ENCODE measurements around the gene FBXL15.
A peak's percentile ranks its signal among the peaks of the same experiment; 100 is the strongest.

Gene FBXL15

DNA sequence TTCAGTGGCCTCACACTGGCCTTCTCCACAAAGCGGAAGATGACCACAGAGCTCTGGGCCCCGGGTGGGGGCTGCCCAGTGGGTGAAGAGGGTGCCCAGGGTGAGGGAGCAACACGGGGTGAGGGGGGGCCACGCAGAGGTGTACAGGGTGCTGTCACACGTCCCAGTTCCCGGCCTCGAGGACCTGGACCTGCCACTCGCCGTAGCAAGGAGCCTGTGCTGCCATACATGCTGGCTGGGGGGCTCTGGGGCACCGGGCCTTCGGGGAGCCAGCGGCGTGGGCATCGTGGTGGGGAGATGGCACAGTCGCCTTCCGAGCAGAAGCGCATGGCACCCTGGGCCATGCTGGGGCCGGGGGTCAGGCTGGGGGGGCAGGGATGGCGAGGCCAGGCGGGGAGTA lies 3.9 kb upstream of the FBXL15 start:
- no peak for DNase-seq (ENCODE audit: low read depth)
- H3K4me3 ChIP-seq (ENCODE audit: low read depth, low read length), result no peak overlapping the region
- TF ChIP-seq, protein P1, sequence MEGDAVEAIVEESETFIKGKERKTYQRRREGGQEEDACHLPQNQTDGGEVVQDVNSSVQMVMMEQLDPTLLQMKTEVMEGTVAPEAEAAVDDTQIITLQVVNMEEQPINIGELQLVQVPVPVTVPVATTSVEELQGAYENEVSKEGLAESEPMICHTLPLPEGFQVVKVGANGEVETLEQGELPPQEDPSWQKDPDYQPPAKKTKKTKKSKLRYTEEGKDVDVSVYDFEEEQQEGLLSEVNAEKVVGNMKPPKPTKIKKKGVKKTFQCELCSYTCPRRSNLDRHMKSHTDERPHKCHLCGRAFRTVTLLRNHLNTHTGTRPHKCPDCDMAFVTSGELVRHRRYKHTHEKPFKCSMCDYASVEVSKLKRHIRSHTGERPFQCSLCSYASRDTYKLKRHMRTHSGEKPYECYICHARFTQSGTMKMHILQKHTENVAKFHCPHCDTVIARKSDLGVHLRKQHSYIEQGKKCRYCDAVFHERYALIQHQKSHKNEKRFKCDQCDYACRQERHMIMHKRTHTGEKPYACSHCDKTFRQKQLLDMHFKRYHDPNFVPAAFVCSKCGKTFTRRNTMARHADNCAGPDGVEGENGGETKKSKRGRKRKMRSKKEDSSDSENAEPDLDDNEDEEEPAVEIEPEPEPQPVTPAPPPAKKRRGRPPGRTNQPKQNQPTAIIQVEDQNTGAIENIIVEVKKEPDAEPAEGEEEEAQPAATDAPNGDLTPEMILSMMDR (IDR thresholded peaks at IDR 0.05; ENCODE audit: control insufficient read depth, extremely low read depth, insufficient read depth), result no peak

DNA sequence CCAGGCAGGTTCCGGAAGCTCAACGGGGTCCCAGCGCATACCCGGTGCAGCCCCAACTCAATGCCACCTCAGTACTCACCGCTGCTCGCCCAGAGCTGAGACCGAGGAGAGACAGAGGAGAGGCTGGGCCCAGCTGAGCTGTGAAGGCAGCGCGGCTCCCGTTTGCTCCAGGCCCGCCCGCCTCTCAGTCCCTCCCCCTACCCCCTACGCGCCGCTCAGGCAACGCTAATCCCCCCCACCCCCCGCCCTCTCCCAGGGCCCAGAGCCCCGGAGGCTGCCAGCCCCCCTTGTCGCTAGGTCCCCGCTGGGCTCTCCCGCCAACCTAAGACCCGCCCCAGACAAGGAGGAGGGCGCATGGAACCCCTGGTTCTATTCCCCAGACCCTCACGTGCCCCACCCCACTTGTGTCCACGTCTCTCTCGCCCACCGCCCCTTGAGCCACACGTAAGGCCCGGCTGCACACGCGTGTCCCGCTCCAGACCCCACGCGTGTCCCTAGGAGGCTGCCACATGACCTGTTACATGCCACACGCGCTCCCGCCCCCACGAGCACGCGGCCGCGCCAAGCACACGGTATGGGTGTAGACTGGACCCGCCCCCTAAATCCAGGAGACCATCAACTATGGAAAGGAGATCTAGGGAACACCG lies 1.9 kb upstream of the FBXL15 start, which contains the start of gene PSD:
Gene PSD (minus strand): TSS at position 164 of the 647 bp plus-strand sequence. CDS start 1,747 bp downstream, outside the sequence.
- peak within 1 kb of the TSS; percentile 92 for H3K4me3 ChIP-seq (ENCODE audit: low read depth, low read length)
- DNase-seq (ENCODE audit: low read depth), result no peak
- TF ChIP-seq, protein P1 (IDR thresholded peaks at IDR 0.05; ENCODE audit: control insufficient read depth, extremely low read depth, insufficient read depth), result no peak

DNA sequence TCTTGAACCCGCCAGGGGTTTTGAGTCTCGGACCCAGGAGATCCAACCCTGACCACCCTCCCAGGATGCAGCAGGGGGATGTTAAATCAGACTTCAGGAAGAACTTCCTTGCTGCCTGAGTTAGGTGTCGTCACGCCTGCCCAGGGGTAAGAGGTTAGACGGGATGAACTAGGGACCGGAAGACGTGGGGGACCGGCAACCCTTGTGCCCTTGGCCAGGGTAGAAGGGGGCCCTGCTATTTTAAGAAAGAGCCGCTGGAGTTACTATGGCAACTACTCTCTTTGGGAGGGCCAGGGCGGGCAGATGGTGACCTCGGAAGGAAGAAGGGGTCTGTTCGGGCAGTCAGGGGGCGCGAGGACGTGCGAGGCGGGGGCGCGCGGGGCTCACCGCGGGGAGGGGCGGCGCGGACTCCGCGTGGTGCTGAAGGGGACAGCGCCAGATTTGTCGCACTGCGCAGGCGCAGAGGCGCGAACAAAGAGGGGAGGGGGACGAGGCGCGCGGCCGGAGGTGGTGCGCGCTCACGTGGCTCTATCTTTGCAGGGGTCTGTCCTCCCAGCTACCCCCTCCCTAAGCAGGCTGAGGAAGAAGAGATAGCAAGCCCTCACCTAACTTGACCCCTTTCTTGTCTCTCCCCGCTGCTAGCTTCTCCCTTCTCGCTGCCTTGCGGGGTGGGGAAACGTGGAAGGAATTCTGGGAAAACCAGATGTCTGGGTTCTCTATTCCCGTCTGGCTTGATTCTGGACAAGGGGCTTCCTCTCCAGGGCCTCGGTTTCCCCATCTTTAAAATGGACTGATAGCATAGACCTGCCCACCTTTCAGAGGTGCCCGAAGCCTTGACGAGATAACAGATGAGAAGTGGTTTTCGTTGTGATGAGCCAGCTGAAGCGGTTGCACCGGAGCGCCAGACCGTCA lies 1.1 kb upstream of the FBXL15 start:
- DNase-seq (ENCODE audit: low read depth), result no peak
- peak overlapping the region; percentile 92 for H3K4me3 ChIP-seq (ENCODE audit: low read depth, low read length)
- TF ChIP-seq, protein P1 (IDR thresholded peaks at IDR 0.05; ENCODE audit: control insufficient read depth, extremely low read depth, insufficient read depth), result no peak

DNA sequence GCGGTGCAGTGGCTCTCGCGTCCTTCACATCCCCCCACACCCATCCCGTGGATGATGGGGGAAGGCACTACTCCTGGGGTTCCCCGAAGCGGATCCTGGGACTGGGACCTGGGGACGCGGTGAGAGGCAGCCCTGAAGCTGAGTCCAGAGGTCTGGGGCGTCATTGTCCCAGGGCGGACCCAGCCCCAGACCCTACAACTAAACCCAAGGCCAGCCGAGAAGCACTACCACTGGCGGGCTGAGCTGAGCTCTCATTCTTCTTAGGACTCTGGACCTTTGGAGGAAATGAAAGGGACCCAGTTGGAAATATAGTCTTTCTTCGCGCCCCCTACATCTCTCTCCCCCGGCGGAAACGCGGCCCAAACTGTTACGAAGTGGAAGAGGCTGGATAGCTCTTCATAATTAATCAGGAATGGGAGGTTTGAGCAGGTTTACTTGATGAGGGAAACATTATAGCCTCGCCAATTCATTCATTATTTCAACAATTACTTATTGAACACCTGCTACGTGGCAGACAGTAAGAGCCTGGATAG lies 389 bp upstream of the FBXL15 start:
- DNase-seq (ENCODE audit: low read depth), result no peak
- H3K4me3 ChIP-seq (ENCODE audit: low read depth, low read length), result peak overlapping the region; percentile 92
- TF ChIP-seq, protein P1 (IDR thresholded peaks at IDR 0.05; ENCODE audit: control insufficient read depth, extremely low read depth, insufficient read depth), result no peak

DNA sequence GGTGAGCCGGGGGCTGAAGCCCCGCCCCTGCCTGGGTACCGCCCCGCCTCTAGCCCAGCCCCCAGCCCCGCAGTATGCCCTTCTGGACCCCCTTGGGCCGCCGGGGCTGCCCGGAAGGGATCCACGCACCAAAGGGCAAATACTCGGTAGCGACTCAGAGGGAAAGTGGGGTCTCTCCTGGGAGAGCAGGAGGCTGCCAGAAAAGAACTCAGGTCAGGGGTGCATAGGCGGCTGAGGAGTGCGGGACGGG lies 796 bp downstream of the FBXL15 start:
- TF ChIP-seq, protein P1 (IDR thresholded peaks at IDR 0.05; ENCODE audit: control insufficient read depth, extremely low read depth, insufficient read depth), result no peak
- DNase-seq (ENCODE audit: low read depth), result no peak
- peak overlapping the region; percentile 92 for H3K4me3 ChIP-seq (ENCODE audit: low read depth, low read length)

DNA sequence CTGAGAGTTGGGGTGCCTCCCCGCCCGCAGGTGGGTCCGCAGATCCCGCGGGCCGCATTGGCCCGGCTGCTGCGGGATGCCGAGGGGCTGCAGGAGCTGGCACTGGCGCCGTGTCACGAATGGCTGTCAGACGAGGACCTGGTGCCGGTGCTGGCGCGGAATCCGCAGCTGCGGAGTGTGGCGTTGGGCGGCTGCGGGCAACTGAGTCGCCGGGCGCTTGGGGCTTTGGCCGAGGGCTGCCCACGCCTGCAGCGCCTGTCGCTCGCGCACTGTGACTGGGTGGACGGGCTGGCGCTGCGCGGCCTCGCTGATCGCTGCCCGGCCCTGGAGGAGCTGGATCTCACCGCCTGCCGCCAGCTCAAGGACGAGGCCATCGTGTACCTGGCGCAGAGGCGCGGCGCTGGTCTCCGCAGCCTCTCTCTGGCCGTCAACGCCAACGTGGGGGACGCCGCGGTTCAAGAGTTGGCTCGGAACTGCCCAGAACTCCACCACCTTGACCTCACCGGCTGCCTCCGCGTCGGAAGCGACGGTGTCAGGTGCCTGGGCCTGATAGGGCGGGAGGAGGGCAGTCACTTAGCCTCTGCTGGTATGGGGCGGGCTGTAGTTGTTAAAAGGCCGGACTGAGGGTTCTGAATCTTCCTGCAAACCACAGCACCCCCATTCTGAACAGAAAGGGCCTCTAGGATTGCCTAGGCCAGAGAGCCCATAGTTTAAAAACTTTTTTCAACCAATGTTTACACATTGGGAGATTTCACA lies 1.3 kb downstream of the FBXL15 start:
- peak; percentile 26 for DNase-seq (ENCODE audit: low read depth)
- TF ChIP-seq, protein P1 (IDR thresholded peaks at IDR 0.05; ENCODE audit: control insufficient read depth, extremely low read depth, insufficient read depth), result no peak
- peak overlapping the region; percentile 92 for H3K4me3 ChIP-seq (ENCODE audit: low read depth, low read length)

Data from LNCaP clone FGC (cell line).